Mammary epithelial cell (primary cell): Measurements from ENCODE around the gene SCUBE1.

Experiments used
- EZH2 ChIP-seq: IDR thresholded peaks from 2 replicates; pipeline ENCODE4 v1.6.1; 2012; ENCODE audit warnings: low read length, inconsistent platforms, borderline replicate concordance
- TF ChIP-seq, protein P1 (sequence below), 2 donors: IDR thresholded peaks in 1 of 2; conservative IDR thresholded peaks in 1 of 2; 2 replicates each; pipeline ENCODE4 v1.5.1; 2011 to 2012; ENCODE audit warnings: inconsistent platforms in 2 of 2, low read length in 2 of 2, mild to moderate bottlenecking in 2 of 2, control low read depth in 1 of 2, low read depth in 1 of 2; ENCODE audit not compliant: insufficient read depth in 1 of 2; ENCODE audit errors: extremely low read depth in 1 of 2

DNA sequence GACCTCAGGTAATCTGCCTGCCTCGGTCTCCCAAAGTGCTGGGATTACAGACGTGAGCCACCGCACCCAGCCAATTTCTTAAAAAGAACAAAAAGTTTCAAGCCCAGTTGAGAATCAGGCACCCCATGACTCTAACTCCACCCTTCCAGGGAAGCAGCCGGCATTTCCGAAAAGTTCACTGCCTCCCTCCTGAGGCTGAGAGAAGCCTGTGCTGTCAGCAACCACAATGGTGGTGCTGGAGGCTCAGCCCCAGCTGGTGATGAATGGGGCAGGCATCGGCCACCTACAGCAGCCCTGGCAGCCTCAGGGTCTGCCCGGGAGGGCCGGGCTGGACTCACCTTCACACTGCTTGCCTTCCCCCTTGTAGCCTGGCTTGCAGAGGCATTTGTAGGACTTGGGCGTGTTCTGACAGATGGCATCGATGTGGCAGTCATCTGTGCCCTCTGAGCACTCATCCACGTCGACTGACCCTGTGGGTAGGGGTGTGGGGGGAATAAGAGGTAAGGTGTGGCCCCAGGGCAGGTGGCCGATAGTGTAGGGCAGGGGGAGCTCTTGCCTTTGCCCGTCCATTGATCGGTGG, 4.3 kb downstream of the SCUBE1 start:
- TF ChIP-seq, protein P1, sequence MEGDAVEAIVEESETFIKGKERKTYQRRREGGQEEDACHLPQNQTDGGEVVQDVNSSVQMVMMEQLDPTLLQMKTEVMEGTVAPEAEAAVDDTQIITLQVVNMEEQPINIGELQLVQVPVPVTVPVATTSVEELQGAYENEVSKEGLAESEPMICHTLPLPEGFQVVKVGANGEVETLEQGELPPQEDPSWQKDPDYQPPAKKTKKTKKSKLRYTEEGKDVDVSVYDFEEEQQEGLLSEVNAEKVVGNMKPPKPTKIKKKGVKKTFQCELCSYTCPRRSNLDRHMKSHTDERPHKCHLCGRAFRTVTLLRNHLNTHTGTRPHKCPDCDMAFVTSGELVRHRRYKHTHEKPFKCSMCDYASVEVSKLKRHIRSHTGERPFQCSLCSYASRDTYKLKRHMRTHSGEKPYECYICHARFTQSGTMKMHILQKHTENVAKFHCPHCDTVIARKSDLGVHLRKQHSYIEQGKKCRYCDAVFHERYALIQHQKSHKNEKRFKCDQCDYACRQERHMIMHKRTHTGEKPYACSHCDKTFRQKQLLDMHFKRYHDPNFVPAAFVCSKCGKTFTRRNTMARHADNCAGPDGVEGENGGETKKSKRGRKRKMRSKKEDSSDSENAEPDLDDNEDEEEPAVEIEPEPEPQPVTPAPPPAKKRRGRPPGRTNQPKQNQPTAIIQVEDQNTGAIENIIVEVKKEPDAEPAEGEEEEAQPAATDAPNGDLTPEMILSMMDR (conservative IDR thresholded peaks at IDR 0.05 in 1 of 2, IDR thresholded peaks at IDR 0.05 in 1 of 2; ENCODE audit: extremely low read depth in 1 of 2, insufficient read depth in 1 of 2, low read depth in 1 of 2, low read length in 2 of 2): no peak
- TF ChIP-seq EZH2: no peak
